Dedifferentiated amniotic fluid mesenchymal stem cell (primary cell): Measurements from ENCODE around the gene MMP23B.
"Not testable (repeated sequence)": the region's sequence is repeated elsewhere in the genome, so short reads cannot be mapped to it uniquely, and the experiment has no call there.

Experiments
- DNase-seq: peaks from one replicate; pipeline ENCODE4 v3.0.0-alpha.2; 2016; ENCODE audit errors: extremely low spot score

Gene MMP23B

DNA sequence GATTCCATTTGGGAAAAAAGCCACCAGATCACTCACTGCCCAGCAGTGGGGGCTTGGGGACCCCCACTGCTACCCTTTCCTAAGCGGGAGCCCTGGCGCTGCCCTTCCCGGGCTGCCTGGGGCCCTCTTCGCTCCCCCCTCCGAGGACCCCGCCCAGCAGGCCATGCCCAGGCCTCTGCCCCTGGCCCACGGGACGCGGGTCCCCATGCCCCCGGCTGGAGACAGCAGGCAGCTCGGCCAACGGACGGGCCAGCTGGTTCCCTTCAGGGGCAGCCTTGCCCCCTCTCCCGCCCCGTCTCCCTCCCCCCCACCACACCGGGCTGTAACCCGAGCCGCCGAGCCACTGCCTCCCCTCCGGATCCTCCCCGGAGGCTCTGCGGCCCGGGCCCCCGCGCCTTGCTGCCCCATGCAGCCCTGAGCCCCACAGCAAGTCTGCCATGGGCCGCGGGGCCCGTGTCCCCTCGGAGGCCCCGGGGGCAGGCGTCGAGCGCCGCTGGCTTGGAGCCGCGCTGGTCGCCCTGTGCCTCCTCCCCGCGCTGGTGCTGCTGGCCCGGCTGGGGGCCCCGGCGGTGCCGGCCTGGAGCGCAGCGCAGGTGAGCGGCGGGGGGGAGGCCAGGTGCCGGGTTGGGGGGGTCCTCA, at the start of gene MMP23B:
TSS of gene MMP23B (plus strand) at position 392 of the 639 bp plus-strand sequence. CDS start at position 438, 46 bp downstream.
- no peak for DNase-seq

DNA sequence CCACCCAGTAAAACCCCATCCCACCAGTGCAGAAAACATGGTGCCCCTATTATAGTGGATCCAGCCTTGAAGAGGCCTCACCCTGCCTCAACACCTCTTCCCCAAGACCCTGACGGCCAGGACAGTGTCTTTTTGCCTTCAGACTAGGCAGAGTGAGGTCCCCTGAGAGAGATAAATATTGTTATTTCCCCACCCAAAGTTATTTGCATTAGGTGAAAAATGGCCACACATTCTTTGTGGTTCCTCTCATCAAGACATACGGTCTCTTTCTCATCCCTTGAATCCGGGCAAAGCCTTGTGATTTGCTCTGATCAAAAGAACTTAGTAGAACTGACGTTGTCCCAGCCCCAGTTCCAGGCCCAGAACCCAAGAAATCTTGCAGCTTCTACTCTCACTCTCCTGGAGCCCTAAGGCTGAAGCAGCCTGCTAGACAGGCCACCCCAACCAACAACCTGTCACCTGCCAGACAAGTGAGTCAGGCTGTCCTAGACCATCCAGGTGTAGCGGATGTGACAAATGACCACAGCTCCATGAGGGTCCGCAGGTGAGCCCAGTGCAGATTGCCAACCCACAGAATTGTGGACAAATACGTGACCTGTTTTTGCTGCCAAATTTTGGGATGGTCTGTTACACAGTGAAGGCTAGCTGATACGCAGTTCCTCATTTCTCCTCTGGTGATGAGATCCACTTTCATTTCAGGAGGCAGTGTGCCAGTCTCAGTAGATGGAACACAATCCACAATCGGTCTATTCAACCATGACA, 49.2 kb upstream of the MMP23B start:
- DNase-seq, result no peak

DNA sequence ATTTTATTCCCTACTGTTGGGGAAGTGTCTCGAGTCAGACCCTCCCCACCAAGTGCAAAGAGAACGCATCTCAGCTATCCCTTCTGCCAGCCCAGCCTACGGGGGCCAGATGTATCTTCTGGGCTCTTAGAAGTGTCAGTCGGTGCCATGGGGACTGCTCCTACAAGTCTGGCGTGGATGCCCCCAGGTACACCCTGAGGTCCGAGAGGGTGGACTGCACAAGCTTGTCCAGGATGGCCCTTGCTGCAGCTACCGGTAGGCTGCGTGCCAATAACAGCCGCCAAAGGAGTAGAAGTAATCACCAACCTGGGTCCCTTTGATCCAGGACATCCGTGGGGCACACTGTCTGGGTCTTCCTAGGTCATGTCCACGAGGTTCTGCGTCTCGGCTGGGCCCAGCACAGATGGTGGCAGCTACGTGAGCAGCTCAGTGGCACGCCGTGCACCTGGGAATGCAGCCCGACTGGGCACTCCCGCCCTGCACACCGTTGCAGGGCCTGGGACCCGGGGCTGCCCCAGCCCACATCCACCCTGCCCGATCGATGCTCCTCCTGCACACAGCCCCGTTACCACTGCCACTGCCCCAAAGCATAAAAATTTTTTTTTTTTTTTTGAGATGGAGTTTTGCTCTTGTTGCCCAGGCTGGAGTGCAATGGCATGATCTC, 48.5 kb upstream of the MMP23B start:
- DNase-seq, result no peak

DNA sequence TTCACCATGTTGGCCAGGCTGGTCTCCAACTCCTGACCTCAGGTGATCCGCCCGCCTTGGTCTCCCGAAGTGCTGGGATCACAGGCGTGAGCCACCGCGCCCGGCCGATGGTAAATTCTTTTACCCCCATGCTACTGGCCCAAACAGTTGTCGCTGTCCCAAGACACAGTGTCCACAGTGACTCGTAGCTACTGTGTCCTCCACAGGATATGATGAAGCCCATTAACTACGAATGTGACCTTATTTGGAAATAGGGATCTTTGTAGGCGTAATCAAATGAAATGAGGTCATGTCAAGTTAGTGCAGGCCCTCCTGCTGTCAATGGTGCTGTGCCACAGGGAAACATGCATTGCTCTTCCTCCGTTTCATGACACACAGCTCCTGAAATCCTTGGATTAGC, 40.5 kb upstream of the MMP23B start:
- no peak for DNase-seq

DNA sequence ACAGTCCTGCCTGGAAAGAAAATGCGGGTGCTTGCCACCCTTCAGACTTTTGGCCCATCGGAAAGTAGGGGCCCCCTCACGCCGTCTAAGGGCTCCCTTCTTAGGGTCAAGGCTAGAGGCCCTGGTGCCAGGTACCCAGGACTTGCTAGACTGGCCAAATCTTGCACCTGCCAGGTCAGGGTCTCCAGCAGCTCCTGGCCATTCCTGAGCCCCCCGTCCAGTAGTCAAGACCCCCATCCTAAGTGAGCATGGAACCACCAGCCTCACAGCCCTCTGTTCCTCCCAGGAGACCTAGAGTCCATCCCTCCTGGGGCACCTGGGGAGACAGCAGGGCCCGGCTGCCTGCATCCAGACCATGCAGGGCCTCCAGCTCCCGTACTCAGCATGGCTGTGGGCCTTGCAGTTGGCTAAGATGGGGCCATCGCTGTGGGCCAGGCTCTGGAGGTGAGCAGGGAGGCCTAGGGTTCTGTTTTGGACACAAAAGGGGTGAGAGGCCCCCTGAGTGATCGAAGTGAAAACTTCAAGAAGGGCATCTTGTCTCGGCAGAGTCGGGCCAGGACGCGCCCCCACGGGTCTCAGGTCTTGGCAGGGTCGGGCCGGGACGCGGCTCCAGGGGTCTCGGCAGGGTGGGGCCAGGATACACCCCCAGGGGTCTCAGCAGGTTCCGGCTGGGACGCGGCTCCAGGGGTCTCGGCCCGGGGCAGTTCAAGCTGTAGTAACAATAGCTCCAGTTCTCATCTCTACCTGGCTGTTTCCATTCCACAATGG, 38.0 kb upstream of the MMP23B start:
- no peak for DNase-seq

DNA sequence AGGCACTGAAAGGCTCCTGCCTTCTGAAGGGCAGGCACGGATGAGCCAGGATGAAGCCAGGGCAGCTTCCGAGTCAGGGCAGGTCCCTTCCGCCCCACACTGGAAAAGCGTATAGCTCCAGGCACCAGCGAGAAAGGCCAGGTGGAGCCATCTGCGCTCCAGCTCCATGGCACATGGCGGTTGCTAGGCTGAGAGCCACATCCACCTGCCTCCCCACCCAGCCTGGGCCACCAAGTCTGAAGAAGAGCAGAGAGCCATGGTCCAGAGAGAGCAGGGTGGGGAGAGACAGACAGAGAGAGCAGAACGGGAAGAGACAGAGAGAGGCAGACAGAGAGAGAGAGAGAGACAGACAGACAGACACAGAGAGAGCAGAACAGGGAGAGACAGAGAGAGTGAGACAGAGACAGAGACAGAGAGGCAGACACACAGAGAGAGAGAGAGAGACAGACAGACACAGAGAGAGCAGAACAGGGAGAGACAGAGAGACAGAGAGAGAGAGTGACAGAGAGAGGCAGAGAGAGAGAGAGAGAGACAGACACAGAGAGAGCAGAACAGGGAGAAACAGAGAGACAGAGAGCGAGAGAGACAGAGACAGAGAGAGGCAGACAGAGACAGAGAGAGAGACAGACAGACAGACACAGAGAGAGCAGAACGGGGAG, 37.2 kb upstream of the MMP23B start:
- DNase-seq, result no peak

DNA sequence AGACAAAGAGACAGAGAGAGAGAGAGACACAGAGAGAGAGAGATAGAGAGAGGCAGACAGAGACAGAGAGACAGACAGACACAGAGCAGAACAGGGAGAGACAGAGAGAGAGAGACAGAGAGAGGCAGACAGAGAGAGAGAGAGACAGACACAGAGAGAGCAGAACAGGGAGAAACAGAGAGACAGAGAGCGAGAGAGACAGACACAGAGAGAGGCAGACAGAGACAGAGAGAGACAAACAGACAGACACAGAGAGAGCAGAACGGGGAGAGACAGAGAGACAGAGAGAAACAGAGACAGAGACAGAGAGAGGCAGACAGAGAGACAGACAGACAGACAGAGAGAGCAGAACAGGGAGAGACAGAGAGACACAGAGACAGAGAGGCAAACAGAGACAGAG, 36.6 kb upstream of the MMP23B start:
- DNase-seq, result not testable (repeated sequence)

DNA sequence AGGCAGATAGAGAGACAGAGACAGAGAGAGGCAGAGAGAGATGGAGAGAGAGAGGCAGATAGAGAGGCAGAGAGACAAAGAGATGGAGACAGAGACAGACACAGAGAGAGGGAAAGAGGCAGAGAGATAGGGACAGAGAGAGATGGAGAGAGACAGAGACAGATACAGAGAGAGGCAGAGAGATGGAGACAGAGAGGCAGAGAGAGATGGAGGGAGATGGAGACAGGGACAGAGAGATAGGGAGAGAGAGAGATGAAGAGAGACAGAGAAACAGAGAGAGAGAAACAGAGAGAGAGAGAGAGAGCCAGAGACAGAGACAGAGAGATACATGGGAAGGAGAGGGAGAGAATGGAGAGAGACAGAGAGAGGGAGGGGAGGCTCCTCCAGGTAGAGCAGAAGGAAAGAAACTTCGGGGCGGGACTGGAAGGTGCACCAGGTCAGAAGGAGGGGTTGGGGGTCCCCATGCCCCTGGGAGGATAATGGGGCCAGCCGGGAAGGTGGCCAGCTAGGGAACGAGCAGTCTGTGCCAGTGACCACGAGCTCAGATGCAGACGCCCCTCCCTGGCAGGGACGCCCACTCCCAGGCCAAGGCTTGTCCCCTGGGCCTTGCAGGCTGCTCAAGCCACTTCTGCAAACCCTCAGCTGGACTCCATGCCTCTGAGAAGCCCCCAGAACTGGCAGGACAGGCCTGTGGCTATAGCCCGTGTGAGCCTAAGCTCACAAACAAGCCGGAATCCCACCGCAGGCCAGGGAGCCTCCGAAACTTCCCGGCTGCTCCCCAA, 35.3 kb upstream of the MMP23B start:
- DNase-seq, result no peak

DNA sequence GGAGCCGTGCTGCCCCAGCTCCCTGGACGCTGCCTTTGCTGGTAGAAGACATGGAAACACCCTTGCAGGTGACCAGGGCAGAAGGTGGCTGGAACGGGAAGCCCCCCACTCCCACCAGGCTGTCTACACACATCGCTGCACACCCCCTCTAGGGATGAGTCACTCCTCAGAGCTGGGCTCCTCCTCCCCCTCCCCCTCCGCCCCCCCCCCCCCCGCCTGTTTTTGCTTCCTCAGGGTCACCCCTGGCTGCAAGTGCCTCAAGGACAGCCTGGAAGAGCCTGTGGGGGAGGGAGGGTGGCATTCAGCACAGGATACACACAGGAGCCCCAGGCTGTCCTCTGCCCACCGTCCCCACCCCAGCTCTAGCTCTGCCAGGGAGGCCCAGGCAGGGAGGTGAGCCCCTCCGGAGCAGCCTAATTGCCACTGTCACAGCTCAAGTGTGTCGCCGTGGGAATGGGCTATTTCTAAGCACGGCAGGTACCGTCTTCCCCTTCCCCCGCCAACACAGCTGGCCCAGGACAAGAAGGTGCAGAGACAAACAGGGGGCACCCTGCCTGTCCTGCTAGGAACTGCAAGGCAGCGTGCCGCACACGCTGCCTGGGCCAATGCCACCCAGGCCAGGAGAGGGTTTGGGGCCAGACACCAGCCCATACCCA, 34.6 kb upstream of the MMP23B start:
- DNase-seq, result no peak

DNA sequence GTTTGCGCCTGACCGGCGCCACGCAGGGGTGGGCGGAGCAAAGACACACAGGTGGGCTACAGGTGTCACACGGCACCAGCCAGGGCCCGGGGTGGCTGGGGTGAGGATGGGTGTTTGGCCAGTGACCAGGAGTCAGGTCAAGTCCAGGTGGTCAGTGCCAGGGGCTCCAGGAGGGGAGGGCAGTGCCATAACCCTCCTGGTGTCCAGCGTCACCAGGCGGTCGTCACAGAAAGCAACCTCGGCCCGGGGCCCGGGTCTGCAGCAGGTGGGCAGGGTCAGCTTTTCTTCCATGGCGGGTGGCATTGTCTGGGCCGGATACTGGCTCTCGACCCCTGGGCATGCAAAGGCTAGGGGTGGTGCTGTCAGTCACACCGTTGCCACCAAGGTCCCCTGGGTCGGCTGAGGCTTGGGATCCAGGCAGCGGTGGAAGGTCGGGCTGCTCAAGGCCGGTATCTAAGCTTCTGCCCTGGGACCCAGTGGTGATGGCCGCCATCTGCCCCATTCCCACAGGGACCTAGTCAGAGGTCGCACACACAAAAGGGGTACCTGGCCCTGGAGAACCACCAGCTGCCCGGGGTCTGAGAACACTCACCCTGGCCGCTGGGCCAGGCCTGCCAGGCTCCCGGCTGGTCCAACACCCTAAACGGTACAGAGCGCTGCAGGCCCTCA, 33.8 kb upstream of the MMP23B start:
- no peak for DNase-seq

DNA sequence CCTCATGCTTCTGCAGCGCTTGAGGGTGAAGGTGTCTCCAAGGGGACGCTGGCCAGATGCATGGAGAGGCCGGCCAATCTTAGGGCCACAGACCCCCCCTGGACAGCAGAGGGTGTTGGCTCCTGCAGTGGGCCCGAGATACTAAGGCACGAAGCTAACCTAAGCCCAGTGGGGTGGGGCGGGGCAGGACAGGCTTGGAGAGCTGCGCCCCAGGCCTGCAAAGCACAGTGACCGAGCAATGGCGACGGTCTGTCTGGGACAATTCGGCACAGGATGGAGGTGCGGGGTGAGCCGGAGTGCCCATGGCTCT, 33.3 kb upstream of the MMP23B start:
- DNase-seq, result no peak

DNA sequence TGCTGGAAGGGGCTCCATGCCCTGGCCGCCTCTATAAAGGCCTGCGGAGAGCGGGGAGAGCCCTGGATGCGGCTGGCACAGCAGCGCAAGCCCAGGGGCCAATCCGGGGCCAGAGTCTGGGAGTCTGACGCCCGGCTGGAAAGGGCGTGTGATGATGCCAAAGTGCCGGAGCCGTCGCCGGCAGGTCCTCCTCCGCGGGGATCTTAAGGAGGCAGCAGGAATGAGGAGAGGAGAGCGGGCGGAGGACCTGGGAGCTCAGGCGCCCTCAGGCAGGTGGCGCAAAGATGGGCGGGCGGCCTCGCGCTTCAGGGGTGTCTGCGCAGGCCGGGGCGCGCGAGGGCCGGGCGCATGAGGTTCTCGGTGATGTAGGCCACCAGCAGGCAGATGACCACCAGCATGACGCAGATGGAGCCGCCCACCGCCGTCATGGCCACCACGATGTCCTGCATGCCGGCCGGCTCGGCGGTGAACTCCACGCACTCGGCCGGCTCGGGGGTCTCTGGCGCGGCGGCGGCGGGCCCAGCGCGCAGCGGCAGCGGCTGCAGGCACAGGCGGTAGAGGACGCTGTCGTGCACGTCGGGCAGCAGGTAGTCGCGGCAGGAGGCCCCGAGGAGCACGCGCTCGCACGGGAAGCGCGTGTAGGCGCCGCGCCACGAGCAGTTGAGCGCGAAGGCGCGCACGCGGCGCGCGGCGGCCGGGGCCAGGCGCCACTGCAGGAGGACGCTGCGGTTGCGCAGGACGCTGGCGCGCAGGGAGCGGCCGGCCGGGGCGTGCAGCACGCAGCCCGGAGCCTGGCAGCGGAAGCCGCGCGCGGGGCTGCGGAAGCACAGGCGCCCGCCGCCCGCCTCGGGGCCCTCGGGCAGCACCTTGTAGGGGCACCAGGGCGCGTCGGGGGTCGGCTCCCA, 32.7 kb upstream of the MMP23B start:
- DNase-seq, result no peak

DNA sequence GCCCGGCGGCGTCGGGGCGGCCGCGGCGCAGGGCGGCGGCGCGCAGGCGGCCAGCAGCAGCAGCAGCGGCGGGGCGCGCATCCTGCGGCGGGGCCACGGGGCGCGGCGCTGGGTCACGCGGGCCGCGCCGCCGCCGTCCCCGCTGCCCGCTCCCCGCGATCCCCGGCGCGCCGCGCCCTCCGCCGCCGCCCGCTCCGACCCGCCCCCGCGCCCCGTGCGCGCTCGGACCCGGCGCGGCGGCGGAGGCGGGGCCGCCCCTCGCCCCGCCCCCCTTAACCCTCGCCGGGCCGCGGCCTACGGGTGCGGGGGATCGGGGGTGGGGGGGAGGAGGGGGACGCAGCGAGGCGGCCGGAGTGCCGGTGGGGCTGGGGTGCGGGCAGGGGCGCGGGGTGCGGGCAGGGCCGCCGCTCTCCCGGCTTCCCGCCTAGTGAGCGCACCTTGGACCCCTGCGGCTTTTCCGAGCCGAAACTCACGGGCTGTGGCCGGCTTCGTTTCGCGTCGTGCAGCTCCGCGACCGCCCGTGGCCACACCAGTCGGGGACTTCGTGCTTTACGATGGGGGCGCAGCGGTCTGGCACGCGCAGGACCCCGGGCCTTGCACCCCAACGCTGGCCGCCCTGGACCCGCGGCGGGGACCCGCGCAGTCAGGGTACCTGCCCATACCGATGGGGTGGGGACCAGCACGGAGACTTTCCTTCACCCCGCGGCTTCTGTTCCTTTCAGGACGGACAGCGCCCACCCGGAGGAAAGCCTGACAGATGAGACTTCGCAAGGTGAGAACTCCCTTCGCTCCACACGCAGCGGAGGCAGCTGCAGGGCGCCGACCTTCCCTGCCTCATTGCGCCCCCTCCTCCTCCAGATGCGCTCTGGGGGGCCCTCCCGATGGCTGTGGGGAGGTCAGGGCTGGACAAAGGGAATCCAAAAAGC, 31.8 kb upstream of the MMP23B start, which contains the start of gene FNDC10:
TSS of gene FNDC10 (minus strand) at position 201 of the 926 bp plus-strand sequence. CDS start at position 81, 120 bp downstream.
- no peak for DNase-seq

DNA sequence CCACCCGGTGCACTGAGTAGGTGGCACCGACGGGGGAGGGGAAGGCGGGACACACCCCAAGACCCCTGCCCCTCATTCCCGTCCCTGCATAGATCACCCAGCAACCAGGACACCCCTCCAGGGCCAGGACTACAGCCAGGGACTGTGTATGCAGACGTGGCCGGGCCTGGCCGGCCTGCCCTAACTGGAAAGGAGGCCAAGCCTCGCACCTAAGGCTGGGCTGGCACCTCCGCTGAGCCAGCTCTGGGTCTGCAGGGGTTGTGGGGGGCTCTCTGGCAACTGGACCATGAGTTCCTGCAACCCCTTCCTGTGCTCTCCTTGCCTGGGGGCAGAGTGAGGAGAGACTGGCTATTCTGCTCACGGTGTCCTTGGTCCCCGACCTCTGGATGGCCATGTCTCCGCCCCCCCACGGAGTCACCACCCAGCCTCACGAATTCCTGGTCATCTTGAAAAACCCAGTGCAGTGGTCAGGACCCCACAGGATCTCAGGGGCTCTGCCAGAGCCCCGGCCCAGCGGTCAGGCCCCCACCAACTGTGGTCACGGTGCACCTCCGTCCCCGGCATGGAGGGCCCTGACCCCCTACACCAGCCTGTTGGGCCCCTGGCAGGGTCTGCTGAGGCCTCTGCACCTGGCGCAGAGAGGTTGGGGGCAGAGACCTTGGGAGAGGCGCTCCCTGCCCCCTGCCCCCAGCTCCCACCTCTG, 31.0 kb upstream of the MMP23B start:
- no peak for DNase-seq

DNA sequence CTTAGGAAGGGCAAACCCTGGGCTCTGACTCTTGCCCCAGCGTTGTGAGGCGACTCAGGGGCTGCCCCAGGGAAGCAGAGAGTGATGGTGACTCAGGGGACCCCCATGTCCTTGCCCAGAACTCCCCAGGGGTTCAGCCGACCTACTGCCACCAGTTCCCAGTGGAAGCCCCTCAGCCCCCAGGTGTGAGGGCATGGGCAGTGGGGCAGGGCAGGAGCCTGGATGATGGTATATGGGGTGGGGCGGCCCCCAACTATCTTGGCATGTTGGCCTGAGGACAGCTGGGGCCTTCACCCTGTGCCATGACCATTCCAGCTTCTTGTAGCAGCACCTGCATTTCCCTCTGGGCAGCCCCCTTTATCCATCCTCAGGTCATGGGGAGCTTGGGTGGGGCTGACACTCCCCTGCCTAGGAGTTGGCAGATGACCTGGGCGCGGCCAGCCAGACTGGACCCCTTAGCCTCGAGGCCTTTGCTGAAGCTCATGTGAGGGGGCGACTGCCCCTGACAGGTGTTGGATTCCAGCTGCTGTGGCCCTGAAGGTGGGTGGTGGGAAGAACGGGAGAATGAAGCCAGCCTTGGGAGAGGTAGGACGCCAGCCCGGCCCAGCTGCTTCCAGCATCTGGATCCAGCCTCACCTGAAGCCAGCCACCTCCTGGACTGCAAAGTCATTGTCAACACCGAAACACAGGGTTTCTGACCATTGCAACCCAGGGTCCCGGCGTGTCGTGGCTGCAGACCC, 30.2 kb upstream of the MMP23B start:
- no peak for DNase-seq

DNA sequence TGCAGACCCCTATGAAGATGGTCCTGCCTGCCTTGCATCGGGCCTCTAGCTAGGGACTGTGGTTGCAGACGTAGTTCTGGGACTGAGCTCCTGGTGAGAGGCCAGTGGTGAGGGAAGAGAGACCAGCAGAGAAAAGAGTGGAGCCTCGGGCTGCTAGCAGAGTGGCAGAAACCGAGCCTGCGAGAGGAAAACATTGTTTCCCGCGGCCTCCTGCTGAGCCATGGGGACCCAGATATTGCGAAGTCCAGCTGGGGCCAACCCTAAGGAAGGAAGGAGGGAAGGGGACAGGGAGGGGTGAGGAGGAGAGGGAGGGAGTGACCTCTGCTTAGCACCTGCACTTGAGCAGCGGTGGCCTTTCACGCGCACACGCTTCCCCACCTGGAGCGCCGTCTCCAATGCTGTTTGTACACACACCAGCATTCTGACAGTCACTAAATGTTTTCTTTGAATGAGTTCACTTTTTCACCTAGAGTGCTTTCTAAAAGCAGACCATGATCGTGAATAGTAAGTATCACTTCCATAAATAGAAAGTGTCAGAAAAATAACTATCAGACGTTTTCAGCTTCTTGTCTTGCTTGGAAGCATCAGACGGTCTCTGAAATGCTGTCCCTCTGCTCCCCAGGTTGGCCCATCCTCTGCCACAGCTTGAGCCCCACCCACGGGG, 29.5 kb upstream of the MMP23B start:
- no peak for DNase-seq
